HG02885 (cell line): ENCODE data around the gene FAM9C.
"Not testable (repeated sequence)": the region's sequence is repeated elsewhere in the genome, so short reads cannot be mapped to it uniquely, and the experiment has no call there.

Experiments used
- ATAC-seq: cut with Tn5 transposase; IDR thresholded peaks from one replicate; pipeline ENCODE4 v1.9.1; 2021; ENCODE audit warnings: mild to moderate bottlenecking; ENCODE audit not compliant: unreplicated experiment, poor library complexity

FAM9C gene

DNA sequence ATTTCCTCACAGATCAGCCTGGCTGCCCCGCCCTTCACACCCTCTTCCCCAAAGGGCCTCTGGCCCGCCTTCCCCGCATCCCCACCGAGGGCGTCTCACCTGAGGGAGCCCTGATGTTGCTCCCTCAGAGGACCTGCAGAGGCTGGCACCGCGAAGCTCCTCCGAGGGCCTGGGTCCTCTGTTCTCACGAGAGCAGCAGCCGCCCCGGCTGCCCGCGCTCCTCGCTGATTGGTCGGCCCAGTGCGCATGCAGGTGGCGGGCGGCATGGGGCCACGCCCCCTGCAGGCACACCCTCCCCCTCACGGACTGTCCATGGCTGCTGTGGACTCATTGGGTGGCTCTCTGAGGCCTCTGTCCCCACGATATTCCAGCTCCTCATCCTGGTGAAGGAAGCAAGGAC lies at the start of gene FAM9C:
Gene FAM9C (minus strand): TSS at position 180 of the 400 bp plus-strand sequence. CDS start 831 bp downstream, outside the sequence.
- ATAC-seq: no peak

DNA sequence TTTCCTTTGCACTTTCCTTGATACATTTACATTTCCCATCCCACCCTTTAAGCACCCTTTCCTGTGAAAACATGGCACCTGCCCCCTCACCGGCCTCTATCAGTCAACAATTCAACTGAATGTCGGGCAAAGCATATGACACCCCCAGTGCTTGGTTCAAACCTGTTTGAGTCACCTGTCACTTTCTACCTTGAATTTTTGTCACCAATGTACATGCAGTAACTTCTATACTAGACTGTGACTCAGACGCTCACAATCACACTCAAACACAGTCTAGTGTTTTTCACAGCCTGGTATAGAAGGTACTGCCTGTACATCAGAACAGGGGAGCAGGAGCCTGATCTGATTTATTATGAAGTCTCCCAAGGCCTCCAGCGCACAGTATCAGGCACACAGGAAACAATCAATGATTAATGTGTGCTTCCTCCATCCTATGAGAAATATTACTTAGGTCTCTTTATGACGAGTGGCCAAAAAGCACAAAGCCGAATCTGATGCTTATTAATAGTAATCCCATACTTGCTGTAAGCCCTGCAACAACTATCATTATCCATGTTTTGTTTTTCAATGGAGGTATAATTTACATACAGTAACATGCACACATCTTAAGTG lies 49.2 kb upstream of the FAM9C start:
- no peak for ATAC-seq

DNA sequence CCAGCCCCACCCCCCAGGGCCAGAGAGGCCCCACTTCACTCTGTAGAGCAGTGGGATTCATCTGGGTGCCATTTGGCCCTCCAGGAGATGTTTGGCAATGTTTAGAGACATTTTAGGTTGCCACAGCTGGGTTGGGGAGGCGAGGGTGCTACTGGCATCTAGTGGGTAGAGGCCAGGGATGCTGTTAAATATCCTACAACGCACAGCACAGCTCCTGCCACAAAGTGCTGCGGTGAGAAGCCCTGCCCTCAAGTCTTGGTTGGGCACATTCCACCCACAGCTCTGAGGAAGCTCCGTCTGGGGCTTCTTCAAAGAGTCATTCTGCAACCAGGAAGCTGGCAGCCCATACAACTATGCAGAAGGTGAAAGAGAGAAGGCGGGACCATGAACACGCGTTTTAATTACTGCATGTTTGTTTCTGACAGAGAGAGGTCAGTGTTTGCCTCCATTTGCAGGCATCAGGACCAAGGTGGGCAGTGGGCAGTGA lies 48.1 kb upstream of the FAM9C start:
- ATAC-seq: peak; percentile 64

DNA sequence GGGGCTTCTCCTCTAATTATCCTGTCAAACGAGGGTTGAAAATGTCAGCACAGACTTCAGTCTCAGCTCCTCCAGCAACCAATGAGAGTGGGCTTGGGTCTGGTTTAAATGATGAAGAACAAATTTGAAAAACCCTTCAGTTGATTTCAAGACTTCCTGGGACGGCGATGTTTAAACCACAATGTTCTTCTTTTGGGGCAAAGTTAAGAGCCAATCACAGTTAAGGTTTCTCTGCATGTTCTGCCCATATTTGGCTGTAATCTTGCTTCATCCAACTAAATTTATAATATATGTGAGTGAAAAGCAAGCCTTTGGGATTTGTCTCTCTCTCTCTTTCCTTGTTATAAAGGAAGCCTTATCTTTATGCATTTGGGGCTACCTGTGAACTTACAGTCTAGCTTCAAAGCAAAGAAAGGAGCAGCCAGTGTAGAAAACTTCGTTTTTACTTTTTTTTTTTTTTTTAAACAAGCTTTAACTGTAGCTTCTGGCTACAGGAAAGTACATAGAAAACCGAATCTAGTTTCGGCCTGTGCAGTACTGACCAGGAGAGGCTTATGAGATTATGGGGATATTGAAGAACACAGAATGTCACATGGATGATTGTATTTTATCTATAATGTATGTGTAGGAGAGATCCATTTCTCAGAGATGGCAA lies 46.8 kb upstream of the FAM9C start:
- ATAC-seq: no peak

DNA sequence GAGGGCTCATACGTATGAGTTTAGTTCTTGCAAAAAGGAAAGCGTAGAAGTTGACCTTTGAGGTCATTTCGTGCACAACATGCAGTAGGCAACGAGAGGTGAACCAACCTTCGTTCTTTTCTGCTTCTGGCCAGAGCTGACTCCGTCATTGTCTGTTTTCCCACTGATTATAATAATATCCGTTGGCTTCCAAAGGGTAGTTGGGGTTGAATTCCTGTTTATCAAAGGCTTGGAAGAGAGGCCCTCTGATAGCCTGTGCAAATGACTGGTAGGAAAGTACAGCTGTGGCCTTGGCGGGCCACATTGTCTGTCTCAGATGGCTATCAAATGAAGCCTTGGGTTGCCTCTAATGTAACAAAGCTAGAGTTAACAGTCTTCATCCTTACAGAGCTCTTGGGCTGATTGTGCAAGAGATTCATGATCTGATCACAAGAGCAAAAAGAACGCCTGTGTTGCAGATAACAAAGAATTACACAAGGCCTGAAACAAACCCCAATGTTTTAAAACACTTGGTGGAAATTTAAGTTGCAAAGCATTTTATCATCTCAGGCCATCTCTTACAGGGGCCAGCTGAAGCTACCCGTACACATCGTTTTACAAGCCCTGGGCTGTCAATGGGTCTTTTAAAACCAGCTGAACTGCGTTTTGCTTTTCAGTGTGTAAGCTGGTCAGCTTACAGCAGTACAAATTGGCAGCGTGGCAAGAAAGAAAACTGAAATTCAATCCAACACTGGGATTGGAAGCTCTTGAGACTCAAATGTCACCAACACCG lies 46.1 kb upstream of the FAM9C start:
- ATAC-seq: no peak

DNA sequence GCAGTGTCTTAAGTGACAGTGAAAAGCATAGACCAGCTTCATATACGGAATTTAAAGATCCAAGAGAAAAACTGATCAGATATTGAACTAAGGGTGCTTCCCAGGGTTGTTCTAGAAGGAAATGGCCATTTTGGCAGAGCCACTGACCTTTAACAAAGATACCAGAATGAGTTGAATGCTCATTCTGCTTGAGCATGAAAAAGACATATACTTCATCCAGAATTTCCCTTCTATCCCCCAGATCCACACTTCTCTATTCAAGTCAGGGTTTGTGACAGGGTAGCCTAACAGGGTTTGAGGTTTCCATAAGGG lies 45.6 kb upstream of the FAM9C start:
- no peak for ATAC-seq

DNA sequence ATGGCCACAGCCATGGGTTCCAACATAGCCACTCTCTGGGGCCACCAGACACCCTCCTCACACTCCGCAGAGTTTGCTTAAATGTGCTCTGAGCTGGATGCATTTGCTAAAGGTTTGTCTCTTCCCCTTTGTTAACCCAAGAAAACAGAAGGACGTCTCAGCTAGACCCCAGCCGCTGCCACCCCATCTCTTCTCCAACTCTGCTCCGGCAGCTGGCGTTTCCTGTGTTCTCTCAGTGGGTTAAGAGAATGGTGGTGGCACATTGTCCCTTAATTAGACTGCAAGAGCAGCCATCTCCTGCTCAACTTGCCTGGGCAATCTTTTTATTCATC lies 43.7 kb upstream of the FAM9C start:
- ATAC-seq: no peak

DNA sequence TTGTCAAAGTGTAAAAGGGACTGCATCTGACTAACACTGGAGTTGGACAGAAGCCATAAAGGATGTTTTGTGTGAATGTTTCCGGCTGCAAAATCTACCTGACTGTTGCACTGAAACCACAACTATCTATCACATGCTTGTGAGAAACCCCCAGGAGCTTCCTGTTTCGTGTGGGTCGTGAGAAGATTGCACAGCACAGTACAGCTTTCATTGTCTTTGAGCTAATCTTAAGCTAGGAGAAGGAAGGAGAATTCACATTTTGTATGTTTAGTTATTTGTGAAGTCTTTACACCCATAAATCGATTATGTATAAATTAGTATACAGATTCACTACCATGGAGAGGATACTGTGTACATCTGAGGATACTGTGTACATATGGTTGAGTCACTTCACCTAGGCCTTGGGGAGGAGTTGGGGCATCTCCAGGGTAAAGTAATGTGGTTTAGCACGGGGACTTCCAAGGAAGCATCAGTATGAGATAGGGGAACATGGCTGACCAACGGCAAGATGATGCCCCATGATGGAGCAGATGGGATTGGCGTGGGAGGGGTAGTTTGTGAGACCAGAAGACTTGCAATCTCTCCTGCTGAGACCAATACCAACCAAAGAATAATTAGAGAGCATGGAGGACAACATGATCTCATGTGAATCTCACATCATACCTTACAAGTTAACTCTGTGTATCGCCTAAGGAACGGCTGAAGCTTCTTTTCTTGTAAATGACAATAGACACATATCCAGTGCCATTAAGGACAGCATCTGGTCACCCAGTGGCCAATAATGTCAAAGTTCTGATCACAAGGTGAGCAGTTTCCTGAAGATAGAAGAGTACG lies 43.1 kb upstream of the FAM9C start:
- peak; percentile 74 for ATAC-seq

DNA sequence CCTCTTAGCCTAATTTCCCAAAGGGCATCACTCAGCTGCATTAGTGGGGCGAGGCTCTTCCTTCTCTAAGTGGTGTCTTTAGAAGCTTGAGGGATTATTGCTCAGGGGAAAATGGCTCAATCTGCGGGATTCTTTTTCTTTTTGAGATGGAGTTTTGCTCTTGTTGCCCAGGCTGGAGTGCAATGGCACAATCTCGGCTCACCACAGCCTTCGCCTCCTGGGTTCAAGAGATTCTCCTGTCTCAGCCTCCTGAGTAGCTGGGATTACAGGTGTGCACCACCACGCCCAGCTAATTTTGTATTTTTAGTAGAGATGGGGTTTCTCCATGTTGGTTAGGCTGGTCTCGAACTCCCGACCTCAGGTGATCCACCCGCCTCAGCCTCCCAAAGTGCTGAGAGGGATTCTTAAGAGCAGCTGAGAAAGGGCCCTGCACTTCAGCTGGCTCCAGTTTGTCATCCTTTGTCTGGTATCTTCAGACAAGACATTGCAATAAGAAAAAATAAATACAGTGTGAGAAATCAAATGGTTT lies 42.4 kb upstream of the FAM9C start:
- not testable (repeated sequence) for ATAC-seq

DNA sequence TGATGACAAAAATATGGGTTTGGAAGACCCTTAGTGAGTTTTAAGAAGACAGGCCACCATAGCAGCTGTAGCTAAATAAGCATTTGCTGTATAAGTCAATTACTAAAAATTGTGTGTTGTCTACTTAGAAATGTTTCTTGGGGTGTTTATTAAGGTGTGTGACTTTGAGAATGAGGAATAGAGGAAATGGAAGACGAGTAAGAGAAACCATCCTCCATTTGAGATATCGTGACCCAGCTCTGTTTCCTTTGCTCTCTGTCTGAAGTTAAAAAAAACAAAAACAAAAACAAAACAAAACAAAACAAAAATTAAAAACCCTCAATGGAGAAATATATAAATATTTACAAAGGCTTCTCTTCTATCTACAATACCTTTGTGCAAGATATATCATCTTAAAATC lies 41.7 kb upstream of the FAM9C start:
- ATAC-seq: no peak

DNA sequence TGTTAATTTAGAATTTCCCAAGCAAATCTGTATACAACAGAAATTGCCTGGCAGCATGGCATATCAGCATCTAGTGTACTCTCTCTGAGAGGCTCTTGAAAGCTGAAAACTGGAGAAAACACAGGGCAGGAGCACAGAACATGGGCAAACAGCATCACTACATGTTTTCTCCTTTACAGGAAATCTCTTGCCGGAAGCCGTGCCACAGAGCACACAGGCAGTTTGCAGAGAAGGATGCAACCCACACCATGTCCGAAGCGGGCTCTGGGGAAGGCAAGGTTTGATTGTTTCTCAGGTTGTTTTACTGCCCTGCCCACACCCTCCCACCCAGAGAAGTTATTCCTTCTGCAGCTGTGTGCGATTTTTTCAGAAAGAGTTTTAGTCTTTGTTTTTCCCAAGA lies 41.1 kb upstream of the FAM9C start:
- no peak for ATAC-seq

DNA sequence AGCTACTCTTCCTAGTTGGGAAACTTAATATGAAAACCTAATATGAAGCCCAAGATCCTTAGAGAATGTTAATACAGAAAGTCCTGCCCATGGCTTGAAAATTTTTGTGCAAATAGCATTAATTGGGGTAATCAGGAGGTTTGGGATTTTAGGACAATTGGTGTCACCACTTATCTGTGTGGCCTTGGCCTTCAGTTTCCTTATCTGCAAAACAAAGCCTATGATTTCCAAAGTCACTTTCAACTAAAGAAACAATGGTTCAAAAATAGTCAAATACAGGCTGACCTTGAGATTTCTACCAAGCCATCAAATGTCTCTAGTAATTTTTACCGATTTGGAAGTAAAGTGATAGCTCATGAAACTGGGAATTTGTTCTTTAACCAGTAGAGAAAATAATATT lies 40.2 kb upstream of the FAM9C start:
- ATAC-seq: no peak

DNA sequence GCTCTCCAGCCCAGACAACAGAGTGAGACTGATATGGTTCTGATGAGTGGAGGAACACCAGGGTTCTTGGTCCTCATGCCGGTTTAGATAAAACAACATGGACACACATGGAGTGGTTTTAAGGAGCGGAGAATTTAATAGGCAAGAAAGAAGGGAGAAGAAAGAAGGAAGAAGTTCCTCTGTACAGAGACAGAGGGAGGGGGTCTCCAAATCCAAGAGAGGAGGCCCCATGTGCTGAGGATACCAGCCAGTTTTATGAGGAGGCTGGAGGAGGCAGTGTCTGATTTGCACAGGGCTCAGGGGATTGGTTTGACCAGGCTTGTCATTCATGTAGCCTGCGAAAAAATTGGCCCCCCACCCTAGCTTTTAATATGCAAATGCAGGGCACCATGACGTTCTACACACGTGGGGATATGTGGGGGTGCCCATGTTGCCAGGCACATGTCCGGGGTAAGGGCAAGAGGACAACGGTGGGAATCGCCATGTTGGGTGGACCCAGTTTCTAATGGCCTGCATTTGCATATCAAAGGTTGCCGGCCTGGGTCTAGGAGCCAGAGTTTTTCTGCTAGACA lies 39.4 kb upstream of the FAM9C start:
- not testable (repeated sequence) for ATAC-seq

DNA sequence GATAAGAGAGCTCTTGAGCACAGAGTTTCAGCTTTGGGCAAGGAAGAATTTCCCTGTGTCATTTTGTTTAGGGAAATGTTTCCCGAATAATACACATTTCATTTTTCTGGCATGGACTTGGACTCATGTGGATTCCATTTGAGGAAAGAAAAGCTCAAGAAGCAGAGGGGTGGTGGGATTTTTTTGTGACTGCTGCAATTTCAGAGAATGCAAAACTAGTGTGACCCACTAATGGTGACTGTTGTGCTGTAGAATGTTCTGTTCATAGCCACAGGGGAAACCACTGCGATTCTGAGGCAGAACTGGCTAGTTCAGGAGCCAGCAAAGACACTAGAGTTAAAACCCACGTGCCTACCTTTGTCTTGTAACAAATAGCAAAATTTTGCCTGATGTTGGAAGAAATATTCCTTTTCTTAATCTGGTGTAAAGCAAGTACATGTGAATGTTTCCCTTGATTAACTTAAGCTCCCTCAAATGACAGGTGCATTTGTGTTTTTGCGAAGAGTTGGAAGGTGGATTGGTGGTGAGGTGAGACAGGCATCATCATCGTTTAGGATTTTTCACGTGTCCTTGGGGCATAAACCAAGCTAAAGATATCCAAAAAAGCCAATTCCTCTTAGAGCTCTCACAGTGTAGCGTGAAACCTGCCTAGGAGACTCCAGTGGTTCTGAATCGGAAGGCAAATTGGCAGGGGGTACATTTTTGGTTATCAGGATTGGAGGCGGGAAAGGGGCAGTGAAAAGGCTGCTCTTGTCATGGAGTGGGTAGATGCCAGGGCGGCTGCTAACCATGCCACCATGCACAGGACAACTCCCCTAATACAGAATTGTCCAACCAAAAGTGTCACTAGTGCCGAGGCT lies 38.0 kb upstream of the FAM9C start:
- ATAC-seq: no peak

DNA sequence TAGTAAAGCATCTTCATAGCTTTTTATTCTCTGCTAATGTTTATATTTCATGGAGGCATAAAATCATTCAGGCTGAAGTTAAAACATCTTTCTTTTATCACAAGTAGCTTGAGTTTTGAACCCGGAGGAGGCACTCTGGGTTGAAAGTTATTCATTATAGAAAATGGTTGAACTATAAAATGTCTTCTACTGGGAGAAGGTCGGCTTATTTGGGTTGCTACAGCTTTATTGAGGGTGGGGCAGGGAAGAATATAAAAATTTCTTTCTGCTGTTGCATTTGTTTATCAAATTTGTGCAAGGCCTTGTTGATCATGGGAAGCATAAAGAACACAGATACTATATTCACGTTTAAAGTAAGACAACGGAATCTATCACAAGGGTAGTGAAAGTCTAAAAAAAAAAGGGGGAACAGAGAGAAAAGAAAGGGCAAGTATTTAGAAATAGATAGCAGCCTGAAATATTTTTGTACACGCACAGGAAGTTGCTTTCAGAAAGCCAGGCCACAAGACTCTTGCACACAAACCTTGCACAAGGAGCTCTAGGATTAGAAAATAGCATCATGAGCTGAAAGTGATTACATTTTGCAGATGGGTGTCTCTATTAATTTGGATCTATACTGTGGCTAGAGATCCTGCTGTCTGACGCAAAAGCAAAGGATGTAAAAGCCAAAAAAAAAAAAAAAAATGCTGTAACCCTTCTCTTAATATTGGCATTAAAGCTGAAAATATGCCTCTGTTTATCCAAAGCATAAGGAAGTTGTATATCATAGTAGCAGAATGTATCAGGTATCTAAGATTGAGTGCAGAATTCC lies 37.2 kb upstream of the FAM9C start:
- ATAC-seq: peak; percentile 65

DNA sequence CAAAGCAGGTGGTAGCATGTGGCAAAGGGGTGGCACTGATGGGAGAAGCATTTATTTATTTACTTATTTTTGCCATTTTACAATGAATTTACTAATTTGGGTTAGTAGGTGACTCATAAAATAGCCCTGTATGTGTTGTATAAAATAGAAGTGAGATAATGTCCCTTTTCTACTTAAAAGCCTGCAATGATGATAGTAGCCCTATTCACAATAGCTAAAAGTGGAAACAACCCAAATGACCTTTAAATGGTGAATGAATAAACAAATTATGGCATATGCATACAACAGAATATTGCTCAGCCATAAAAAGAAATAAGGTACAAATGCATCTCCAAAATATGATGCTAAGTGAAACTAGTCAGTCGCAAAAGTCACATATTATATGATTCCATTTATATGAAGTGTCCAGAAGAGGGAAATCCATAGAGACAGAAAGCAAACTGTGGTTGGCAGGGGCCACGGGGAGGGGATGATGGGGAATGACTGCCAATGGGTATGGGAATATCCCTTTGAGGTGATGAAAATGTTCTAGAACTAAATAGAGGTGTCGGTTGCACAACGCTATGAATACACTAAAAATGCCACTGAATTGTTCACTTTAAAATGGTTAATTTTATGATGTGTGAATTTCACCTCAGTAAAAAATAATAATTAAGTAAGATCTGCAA lies 35.8 kb upstream of the FAM9C start:
- ATAC-seq: no peak

DNA sequence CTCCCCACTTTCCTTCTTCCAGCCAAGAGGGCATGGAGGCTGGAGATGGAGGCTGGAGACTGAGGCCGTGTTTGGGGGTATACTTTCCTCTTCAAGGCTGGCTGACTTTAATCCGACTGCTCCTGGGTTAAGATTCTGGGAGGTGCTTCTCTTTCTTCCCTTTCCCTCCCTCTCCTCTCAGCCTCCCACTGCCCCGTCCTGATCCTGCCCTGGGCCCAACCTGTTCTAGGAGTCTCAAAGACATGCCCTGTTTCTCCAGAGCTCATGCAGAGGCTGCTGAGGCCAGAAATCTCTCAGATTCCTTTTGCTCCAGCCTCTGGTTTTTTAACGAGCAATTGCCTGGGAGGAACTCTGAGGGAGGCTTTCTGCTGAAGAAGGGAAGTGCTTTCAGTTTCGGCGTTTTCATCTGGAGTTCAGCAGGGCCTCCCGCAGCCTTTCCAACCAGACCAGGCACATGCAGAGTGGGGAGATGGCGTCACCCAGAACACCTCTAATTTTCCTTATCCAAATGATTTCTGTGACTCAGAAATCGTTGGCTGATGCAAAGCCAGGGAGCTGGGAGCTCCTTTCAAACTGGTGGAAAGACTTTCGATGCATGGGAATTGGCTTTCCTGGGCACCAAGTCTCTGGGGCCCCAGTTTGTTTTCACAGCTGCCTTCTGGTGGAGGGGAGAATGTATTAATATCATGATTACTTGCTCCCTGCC lies 34.5 kb upstream of the FAM9C start:
- no peak for ATAC-seq
